Ishikawa (cell line): Measurements from ENCODE around the gene APOLD1.

ENCODE experiments used
- EGR1 ChIP-seq: IDR thresholded peaks from 2 replicates; pipeline ENCODE4 v1.6.1; 2012
- EP300 ChIP-seq: IDR thresholded peaks from 2 replicates; pipeline ENCODE4 v1.6.1; 2012; ENCODE audit warnings: borderline replicate concordance
- FOXM1 ChIP-seq: IDR thresholded peaks from 2 replicates; pipeline ENCODE4 v1.6.1; 2012; ENCODE audit warnings: low read depth, borderline replicate concordance
- NFIC ChIP-seq: IDR thresholded peaks from 2 replicates; pipeline ENCODE4 v1.6.1; 2012
- RAD21 ChIP-seq: IDR thresholded peaks from 2 replicates; pipeline ENCODE4 v1.6.1; 2012; ENCODE audit warnings: low read depth
- TAF1 ChIP-seq: IDR thresholded peaks from 2 replicates; pipeline ENCODE4 v1.6.1; 2012; ENCODE audit warnings: low read depth, mild to moderate bottlenecking
- YY1 ChIP-seq: IDR thresholded peaks from 2 replicates; pipeline ENCODE4 v1.6.1; 2012; ENCODE audit warnings: low read depth
- ZBTB7A ChIP-seq: IDR thresholded peaks from 2 replicates; pipeline ENCODE4 v1.6.1; 2012; ENCODE audit warnings: low read depth
- TF ChIP-seq, protein P1 (sequence below): IDR thresholded peaks from 2 replicates; pipeline ENCODE4 v1.6.1; 2012
- TF ChIP-seq, protein P2 (sequence below): IDR thresholded peaks from 2 replicates; pipeline ENCODE4 v1.6.1; 2012; ENCODE audit warnings: low read depth, mild to moderate bottlenecking

DNA sequence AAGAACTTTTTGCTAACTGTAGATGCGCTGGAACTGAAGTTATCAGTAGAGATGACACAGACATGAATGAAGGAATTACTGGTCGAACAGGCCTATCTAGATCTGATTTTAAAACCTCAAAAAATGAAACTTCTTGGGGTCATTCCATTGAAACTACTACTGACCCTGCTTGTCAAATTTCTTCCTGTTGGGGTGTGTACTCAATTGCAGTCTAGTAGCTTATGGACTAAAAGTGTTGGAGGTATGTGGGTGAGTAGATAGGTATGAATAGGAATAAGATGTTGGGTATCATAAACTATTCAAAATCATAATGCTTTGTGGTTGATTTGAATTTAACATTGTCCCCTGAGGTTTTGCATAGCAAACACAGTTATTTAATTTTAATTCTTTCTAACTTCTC, 9.2 kb downstream of the APOLD1 start:
- TF ChIP-seq, protein P1, sequence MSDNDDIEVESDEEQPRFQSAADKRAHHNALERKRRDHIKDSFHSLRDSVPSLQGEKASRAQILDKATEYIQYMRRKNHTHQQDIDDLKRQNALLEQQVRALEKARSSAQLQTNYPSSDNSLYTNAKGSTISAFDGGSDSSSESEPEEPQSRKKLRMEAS: no peak
- TF ChIP-seq NFIC: no peak
- TF ChIP-seq EP300: no peak
- no peak for TF ChIP-seq EGR1
- no peak for TF ChIP-seq TAF1
- TF ChIP-seq ZBTB7A: no peak
- TF ChIP-seq, protein P2, sequence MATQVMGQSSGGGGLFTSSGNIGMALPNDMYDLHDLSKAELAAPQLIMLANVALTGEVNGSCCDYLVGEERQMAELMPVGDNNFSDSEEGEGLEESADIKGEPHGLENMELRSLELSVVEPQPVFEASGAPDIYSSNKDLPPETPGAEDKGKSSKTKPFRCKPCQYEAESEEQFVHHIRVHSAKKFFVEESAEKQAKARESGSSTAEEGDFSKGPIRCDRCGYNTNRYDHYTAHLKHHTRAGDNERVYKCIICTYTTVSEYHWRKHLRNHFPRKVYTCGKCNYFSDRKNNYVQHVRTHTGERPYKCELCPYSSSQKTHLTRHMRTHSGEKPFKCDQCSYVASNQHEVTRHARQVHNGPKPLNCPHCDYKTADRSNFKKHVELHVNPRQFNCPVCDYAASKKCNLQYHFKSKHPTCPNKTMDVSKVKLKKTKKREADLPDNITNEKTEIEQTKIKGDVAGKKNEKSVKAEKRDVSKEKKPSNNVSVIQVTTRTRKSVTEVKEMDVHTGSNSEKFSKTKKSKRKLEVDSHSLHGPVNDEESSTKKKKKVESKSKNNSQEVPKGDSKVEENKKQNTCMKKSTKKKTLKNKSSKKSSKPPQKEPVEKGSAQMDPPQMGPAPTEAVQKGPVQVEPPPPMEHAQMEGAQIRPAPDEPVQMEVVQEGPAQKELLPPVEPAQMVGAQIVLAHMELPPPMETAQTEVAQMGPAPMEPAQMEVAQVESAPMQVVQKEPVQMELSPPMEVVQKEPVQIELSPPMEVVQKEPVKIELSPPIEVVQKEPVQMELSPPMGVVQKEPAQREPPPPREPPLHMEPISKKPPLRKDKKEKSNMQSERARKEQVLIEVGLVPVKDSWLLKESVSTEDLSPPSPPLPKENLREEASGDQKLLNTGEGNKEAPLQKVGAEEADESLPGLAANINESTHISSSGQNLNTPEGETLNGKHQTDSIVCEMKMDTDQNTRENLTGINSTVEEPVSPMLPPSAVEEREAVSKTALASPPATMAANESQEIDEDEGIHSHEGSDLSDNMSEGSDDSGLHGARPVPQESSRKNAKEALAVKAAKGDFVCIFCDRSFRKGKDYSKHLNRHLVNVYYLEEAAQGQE: no peak
- no peak for TF ChIP-seq FOXM1
- no peak for TF ChIP-seq RAD21
- no peak for TF ChIP-seq YY1
